Left colon (tissue), 2 donors: ENCODE measurements around the gene OR2T27. TPM values are rescaled to one million over a fixed set of nuclear protein-coding genes. Genes with fewer than 3 reads are reported as not detected.
"Not testable (repeated sequence)": the region's sequence is repeated elsewhere in the genome, so short reads cannot be mapped to it uniquely, and the experiment has no call there.

ENCODE experiments used
- ATAC-seq: fragments of 200-7000 bp; cut with Tn5 transposase; one replicate; pipeline ENCODE4 v1.9.1; 2020; ENCODE audit warnings: mild to moderate bottlenecking, moderate library complexity
- DNase-seq, 2 donors: peaks; one replicate each; pipeline ENCODE4 v3.0.0-alpha.2; 2020
- intact Hi-C, 2 donors: fragments of 100-400 bp; cut with DNase I in 1 of 2; cut with micrococcal nuclease in 1 of 2; formaldehyde crosslinking; loops; one replicate each; pipeline versions ENCODE4 v1.11.2 to v1.14.0; 2022; cut with DNase I, micrococcal nuclease
- total RNA-seq, 2 donors: library from RNA; stranded (reverse); fragmentation: NEBNext Ultra II Directional; extraction: Animal tissue kit (Norgen Biotek cat#: 25700); gene quantifications; one replicate each; pipeline ENCODE4 v1.2.1, GENCODE V29; 2021
- donor health status: DM: no; HTN: no; CAD: no.
- donor health status: DM: yes; HTN: yes; CAD: no.

OR2T27 gene
- total RNA-seq, 2 donors from 2014 or later, result not detected

DNA sequence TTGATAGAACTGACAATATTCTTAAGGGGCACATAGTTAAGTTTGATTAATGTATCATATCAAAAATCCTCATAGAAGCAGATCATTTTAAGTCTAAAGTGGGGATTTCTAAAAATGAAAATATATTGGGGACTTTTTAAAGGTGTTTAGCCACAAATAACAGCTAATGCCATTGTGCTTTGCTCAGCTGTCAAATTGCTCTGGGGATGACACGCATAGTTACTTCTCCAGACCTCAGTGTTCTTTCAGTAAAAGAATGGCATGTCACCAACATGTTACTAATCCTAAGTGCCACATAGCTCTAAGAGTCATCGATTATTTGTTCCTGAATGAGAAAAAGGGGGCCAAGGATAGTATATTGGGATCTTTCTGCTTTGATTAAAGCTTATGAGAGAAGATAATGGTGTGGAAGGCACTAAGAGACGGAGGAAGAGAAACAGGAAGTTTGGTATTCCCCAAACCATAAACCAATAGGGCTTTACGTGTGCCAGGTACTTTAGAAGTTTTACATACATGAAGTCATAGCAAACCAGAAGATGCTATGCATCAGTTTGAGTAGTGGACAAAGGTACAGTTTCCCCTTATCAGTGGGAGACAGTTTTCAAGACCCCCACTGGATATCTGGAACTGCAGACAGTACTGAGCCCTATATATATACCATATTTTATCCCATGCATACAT is 12.2 kb downstream of the OR2T27 start:
- intact Hi-C loops, ATAC-seq, DNase-seq: not testable (repeated sequence)

GRCh38 chr1:248641583-248641982 is 13.7 kb downstream of the OR2T27 start:
- ATAC-seq, DNase-seq, intact Hi-C loops: not testable (repeated sequence)

GRCh38 chr1:248640906-248641305 is 14.4 kb downstream of the OR2T27 start:
- intact Hi-C loops, ATAC-seq, DNase-seq: not testable (repeated sequence)

- DNase-seq, ATAC-seq, intact Hi-C loops: not testable (repeated sequence)
Observed at GRCh38 chr1:248639652-248640051, 15.7 kb downstream of the OR2T27 start.

- intact Hi-C loops, ATAC-seq, DNase-seq: not testable (repeated sequence)
Observed at GRCh38 chr1:248636612-248637011, 18.7 kb downstream of the OR2T27 start.

GRCh38 chr1:248634991-248635390 is 20.3 kb downstream of the OR2T27 start, which contains the start of gene OR2T11:
Gene OR2T11 (minus strand): TSS chr1:248635091. CDS start chr1:248627128, 7,963 bp downstream.
- intact Hi-C loops, DNase-seq: not testable (repeated sequence)
- ATAC-seq, result peak; percentile 24

DNA sequence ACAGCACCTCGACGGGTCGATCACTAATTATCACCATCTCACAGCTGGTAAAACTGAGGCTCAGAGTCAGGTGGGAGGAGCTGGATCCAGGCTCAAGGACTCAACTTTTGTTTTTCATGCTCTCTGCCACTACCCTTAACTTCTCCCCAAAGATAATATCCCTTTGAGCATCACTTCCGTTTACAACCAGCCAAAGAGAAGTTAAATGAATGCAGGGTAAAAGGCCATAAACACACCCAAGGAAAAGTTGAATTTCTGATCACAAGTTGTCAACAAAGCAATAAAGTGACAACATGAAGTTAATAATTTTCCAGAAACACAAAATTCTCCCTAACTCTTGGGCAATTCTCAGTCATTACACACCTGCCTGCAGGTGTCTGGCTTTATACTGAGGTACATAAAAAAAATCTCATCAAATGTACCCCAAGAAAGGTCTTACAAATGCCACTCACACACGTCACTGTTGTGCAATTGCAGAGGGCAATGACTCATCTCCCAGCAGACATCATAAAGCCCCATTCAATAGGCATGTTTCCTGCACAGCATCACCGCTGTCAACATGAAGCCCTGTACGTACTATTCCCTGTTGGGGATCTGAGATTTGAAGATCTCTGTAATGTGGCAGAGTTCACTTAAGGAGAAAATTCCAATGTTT is 23.8 kb downstream of the OR2T27 start:
- ATAC-seq (peak; percentile 95), DNase-seq (peak in 1 of 2 donors; percentile 29)

GRCh38 chr1:248630551-248630950 is 24.8 kb downstream of the OR2T27 start:
- intact Hi-C loops, result no loop called here
- DNase-seq, result no peak
- no peak for ATAC-seq

More for the DNA sequence above, 23.8 kb downstream of the OR2T27 start:
- intact Hi-C loops, result no loop called here

DNA sequence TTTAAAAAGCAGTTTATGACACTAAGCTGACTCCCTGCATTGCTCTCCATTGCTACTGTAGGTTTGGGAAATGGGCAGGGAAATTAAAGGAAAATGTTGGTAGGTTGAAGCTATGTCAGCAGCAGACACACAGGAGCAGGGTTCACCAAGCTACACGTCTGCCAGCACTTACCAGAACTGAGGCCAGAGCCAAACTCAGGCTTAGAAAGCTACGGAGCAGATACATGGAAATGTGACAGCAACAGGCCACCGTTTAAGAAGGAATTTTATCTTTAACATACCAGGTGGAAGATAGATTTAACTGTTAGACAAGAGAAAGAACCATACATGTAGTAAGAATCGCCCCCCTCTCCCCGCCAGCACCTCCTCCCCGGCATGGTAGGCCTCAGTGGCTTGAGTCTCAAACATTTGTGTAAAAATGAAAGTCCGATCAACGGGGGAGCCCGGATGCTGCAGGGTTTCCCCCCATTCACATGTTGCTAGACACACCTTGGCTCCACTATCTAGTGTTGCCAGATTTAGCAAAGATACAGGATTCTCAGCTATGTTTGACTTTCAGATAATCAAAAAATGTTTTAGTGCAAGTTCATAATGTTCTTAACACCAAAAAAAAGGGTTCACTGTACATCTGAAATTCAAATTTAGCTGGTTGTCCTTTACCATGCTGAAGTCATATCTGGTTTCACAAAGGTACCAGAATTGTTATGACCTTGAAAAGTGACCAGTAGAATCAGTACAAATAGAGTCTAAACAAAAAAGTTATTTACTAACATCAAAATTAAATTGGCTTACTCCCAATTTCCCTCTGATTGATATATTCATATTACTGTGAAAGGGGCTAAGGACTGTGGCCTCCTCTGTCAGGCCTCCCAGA is 27.1 kb downstream of the OR2T27 start:
- ATAC-seq (no peak), DNase-seq (no peak)
- intact Hi-C loops, result no loop called here

GRCh38 chr1:248625971-248626370 is 29.4 kb downstream of the OR2T27 start:
- no peak for DNase-seq
- intact Hi-C loops, result no loop called here
- ATAC-seq, result no peak

GRCh38 chr1:248625166-248625565 is 30.2 kb downstream of the OR2T27 start:
- intact Hi-C loops, result no loop called here
- no peak for DNase-seq
- no peak for ATAC-seq

GRCh38 chr1:248622570-248623001 is 32.7 kb downstream of the OR2T27 start:
- intact Hi-C loops, result no loop called here
- ATAC-seq (peak; percentile 76), DNase-seq (no peak)

- DNase-seq, result no peak
- intact Hi-C loops, result no loop called here
- ATAC-seq, result no peak
Observed at GRCh38 chr1:248621770-248622169, 33.6 kb downstream of the OR2T27 start.

- intact Hi-C loops, result no loop called here
- DNase-seq, result peak in 1 of 2 donors; percentile 65
- peak; percentile 27 for ATAC-seq
Observed at GRCh38 chr1:248618878-248619277, 36.5 kb downstream of the OR2T27 start.

DNA sequence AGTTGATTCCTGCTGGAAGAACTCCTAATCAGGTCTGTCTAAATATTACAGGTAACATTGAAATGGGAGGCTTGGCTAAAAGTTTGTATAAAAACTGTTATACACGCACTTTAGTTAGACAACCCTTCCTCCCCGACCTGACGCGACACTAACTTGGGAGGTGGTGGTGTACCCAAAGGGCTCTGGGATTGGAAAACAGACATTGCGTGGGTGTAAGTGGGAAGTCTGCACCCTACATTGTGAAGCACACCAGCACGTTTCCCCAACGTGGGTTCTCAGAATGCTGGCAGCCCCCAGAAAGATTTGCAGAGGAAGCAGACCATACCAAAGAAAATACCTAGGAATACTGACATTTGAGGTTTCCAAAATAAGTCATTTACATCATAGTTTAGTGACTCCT is 37.2 kb downstream of the OR2T27 start:
- intact Hi-C loops, result no loop called here
- ATAC-seq (no peak), DNase-seq (no peak)

- DNase-seq (no peak), ATAC-seq (no peak)
- intact Hi-C loops, result no loop called here
Observed at GRCh38 chr1:248613742-248614141, 41.6 kb downstream of the OR2T27 start.

GRCh38 chr1:248611883-248612414 is 43.4 kb downstream of the OR2T27 start:
- no peak for ATAC-seq
- intact Hi-C loops, result no loop called here
- DNase-seq, result no peak

DNA sequence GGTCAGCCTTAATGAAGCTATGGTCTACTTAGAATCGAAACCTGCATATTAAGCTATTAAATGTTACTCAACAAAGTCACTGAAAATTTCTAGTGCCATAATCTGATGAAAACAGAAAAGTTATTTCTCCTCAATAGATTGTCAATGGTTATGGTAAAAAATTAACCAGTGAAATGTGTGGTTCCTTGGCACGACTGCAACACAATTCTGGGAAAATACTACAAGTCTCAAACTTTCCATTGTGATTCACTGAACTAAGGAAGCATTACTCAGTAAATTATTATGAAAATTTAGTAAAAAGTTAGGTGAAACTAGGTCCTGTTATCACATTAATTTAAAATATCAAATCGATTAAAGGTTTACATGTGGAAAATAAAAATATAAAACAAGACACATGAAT is 45.0 kb downstream of the OR2T27 start:
- DNase-seq, result no peak
- ATAC-seq, result no peak
- intact Hi-C loops, result no loop called here
